ENCODE measurements around the gene HES7. TPM values are rescaled to one million over a fixed set of nuclear protein-coding genes. Genes with fewer than 3 reads are reported as not detected.

HES7 gene
- polyA plus RNA-seq, 10 donors: 0.11 to 0.27 (median 0.16) TPM; not detected in 3

- no peak for DNase-seq
Observed at GRCh38 chr17:8155996-8156245, 32.0 kb upstream of the HES7 start.

- peak in 1 of 3 donors; percentile 75 for DNase-seq
Observed at GRCh38 chr17:8155231-8155995, 31.5 kb upstream of the HES7 start.

DNA sequence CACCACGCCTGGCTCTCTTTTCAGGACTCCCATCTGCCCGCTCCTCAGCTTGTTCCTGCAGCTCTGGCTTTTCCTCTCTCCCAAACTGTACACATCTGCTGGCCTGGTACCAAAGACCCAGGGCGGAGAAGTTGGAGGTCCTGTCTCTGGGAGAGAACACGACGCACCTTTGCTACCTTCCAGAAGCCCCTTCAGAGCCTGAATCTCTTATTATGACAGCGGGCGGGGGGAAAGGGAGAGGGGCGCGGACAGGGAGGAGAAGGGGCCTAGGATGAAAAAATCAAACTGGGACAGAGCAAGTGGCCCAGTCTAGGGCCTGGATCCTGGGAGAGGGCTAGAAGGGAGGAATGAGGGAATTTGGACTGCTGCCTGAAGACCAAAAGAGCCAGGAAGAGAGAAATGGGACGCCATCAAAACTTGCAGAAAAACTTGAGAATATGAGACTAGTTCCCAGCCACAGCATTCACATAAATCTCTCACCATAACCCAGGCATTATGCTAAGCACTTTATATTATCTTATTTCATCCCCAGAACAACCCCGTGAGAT is 30.8 kb upstream of the HES7 start:
- no peak for DNase-seq

GRCh38 chr17:8153957-8154607 is 30.2 kb upstream of the HES7 start:
- DNase-seq: peak; percentile 99 to 100 (median 99)

DNA sequence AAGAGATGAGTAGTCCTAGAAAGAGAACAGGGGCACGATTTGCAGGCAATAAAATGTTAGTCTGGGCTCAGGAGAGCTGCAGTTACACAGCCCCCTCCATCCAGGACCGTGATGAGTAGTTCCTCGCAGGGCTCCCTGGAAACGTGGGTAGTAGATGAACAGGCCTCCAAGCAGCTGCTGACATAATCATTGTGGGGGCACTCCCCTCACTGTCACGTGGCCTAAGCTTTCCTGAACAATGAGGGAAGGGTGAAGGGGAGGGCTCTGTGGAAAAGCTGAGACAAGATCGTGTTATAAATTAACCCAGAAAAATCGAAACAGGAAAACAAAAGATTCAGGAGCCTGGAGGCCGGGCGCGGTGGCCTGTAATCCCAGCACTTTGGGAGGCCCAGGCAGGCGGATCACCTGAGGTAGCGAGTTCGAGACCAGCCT is 29.6 kb upstream of the HES7 start:
- peak; percentile 92 to 97 (median 96) for DNase-seq

DNA sequence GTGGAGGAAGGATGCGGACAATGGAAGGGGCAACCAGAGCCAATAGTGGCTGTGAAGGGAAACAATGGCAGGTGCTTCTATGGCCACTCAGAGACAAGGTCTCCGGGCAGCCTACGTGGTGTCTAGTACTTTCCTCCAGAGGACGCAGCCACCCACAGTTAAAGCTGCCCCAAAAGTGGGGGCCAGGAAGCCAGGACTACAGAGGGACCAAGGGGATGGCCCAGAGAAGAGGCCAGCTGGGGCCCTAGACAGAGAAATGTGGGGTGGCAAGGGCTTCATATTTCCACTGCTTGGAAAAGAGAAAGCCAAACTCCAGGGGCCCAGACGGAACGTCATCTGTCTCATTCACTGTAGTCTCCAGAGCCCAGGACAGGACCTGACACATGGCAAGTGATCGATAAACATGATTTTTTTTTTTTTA is 29.1 kb upstream of the HES7 start:
- no peak for DNase-seq

- DNase-seq: peak; percentile 90 to 95 (median 90)
Observed at GRCh38 chr17:8152112-8152775, 28.3 kb upstream of the HES7 start, which contains the start of gene PER1. Gene PER1 (minus strand): TSS chr17:8152404. CDS start chr17:8150706, 1,698 bp downstream.

GRCh38 chr17:8151641-8152111 is 27.8 kb upstream of the HES7 start:
- DNase-seq: peak; percentile 76 to 95 (median 90)

DNA sequence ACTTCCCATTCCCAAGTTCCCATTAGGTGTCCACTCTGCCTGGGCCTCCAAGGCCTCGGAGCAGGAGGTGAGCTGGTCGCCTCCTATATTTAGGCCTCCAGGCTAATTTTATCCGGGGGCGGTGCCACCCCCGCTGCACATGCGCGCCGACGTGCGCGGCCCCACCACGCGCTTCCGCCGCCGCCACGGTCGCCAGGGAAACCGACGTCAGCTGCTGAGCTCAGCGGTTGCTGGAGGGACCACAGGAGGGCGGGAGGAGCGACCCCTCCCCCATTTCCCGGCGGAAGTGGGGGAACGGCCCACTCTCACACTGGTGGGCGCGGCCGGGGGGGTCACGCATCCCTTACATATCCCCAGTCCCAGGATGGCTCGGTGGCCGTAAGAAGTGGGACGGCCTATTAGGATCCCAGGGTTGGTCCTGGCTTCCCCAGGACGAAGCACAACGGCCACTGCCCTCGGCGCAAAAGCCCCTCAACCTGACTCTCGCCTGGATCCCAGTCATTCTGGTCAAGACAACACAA is 27.3 kb upstream of the HES7 start:
- peak; percentile 92 to 98 (median 97) for DNase-seq

DNA sequence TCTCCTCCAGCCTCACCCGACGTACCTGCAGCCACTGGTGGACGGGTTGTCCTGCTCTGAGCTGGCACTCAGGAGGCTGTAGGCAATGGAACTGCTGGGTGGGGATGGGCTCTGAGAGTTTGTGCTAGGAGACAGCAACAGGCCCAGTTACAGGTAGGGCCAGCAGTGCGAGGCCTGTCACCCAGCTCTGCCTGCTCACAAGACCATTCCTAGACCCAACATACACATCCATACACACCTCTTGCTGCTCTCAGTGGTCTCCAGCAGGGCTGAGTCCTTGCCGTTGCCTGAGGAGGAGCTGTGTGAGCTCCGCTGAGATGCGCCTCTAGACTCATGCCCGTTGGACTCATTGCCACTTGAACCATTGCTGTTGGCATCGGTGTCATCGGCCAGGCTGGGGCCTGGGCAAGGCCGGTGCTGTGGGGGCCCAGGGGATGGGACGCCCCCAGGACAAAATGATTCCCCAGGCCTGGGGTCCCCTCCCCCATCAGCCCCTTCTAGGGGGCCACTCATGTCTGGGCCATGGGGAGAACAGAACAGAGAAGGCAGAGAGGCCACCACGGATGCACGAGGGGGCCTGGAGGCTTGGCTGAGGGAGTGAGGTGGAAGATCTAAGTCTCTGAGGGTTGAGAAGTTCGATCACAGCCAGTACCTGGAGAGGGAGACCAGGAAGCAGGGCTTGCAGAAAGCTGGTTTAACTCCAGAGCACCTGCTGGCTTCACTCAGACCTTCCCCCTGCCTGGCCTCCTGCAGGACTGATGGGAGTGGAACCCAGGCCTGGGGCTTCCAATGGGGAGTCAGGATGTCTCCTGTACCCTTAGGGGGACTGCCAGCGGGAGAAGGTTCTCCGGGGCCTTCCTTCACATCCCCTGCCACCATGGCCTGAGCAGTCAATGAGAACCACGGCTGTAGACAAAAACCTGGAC is 26.6 kb upstream of the HES7 start:
- no peak for DNase-seq

GRCh38 chr17:8149419-8150193 is 25.7 kb upstream of the HES7 start:
- peak in 1 of 3 donors; percentile 29 for DNase-seq

DNA sequence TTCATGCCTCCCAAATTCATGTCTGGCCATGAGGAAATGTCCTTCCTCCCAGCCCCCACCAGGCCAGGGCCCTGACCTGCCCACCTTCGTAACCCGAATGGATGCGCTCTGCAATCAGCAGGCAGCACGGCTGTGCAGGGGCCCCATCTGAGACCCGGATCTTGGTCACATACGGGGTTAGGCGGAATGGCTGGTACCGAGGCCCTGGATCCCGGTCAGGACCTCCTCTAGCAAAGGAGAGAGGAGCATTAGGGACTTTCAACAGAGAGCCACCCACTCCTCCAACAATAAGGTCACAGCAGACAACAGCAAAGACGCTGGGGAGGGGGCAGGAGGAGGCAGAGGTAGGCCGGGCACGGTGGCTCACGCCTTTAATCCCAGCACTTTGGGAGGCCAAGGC is 24.7 kb upstream of the HES7 start:
- DNase-seq: no peak

DNA sequence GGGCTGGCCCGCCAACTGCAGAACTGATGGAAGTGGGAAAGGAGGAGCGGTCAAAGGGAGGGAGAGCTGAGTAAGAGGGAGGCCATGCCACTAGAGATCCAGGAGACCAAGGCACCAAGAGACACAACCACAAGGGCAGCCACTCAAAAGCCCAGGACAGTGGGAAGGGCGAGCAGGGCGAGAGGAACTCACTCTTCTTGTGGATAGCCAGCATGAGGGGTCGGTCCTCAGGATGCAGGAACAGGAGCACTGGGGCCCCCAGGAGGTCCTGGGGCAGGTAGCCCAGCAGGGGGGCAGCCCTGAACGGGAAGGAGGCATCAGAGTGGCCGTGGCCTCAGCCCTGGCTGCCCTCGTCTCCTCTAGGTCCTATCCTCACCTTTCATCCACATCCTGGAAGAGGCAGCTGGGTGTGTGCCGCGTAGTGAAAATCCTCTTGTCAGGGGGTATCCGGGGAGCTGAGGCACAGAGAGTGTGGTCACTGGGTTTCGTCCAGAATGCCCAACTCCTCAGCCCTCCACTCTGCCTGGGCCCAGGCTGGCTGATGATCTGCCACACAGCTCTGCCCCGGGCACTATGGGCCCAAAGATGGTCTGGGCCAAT is 24.0 kb upstream of the HES7 start:
- no peak for DNase-seq

GRCh38 chr17:8147141-8147804 is 23.4 kb upstream of the HES7 start:
- DNase-seq: peak in 1 of 3 donors; percentile 9

- DNase-seq: no peak
Observed at GRCh38 chr17:8146381-8147140, 22.7 kb upstream of the HES7 start.

- peak in 1 of 3 donors; percentile 7 for DNase-seq
Observed at GRCh38 chr17:8145811-8146210, 21.9 kb upstream of the HES7 start.

DNA sequence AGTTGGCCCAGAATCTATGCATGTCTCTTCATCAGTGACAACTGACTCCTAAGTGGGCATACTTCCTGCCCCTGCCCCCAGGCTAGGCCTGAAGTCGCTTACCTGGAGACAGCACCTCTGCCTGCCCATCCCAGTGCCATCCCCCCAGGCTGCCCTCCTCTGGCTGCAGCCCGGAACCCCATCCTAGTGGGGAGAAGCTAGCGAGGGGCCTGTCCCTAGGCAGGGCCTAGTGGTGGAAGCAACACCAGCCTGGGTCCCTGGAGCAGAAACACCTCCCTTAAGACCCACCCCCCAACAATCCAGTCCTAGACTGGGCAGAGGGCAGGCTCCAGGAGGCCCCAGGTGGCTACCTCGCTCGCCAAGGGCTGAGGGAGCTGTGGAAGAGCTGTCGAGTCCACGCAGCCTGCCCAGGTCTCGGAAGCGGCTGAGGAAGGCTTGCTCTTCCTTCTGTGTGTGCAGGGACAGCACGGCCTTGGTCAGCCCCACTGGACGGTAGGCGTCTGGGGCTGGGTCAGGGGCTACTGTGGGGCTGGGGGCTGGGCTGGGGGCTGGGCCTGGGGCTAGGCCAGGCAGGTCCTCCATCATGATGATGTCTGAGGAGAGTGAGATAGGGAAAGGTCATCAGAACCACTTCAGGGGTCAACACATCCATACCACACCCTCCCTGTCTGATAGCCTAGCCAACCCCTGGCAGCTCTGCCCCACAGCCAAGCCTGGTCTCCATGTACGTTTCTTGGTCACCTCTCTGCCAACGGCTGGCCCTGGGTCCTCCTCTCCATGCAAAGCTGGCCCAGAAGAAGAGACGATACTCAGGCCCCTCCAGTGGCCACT is 20.7 kb upstream of the HES7 start:
- peak in 1 of 3 donors; percentile 22 for DNase-seq

Measured in muscle of back (tissue), 11 donors.